CD4-positive, alpha-beta T cell treated with Interleukin-1 beta for 1 hour (primary cell): ENCODE results near the gene LAMA5.
A peak's percentile ranks its signal among the peaks of the same experiment; 100 is the strongest.

ENCODE experiments used
- DNase-seq, 2 donors: peaks; one replicate each; pipeline ENCODE4 v3.0.0-alpha.2; 2020 to 2022

Gene LAMA5

DNA sequence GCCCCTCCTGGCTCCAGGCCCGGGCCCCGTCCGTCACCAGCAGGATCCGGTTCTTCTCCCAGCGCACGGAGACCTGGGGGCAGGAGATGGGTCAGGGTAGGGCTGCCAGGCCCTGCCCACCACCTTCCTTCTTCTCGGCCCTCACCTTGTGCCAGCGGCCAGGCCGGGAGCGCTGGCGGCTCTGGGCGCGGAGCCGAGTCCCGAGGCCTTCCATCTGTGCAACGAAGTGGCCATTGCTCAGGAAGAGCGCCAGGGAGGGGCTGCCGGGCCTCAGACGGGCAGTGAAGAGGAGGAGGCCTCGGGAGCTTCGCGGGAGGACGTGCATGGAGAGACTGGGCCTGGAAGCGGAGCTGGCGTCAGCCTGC is 56.4 kb downstream of the LAMA5 start:
- no peak for DNase-seq

DNA sequence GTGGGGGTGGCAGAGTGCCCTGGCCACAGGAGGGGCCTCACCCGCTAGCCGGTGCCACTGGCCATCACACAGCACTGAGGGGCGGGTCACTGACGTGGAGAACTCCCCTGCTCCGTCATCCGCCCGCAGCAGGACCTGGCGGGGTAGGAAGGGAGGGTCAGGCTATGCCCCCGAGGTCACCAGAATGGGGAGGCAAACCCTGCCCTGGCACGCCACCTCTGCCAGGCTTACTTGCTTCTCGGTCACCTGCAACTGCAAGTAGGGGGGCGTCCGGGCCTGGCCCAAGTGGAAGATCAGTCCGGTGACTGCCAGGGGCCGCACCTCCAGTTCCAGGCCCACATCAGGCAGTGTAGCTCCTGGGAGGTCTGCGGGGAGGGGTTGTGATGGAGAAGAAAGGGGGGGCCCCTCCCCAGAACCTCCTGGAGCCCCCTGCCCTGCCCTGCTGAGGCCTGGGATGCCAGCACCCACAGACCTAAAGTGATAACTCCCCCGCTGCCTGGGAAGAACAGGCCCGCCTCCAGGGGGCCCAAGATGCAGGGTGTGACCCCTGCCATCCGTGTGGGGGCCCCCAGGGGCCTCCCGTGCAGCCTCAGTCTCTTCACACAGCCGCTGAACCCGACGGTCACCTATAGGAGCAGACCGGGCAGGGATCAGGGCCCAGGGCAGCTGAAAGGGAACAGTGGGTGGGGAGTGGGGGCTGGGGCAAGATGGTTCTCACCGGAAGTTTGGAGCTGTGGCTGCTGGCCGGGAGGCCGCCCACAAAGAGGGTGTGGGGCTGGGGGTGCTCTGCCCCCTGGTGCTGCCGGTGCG is 57.0 kb downstream of the LAMA5 start:
- no peak for DNase-seq

DNA sequence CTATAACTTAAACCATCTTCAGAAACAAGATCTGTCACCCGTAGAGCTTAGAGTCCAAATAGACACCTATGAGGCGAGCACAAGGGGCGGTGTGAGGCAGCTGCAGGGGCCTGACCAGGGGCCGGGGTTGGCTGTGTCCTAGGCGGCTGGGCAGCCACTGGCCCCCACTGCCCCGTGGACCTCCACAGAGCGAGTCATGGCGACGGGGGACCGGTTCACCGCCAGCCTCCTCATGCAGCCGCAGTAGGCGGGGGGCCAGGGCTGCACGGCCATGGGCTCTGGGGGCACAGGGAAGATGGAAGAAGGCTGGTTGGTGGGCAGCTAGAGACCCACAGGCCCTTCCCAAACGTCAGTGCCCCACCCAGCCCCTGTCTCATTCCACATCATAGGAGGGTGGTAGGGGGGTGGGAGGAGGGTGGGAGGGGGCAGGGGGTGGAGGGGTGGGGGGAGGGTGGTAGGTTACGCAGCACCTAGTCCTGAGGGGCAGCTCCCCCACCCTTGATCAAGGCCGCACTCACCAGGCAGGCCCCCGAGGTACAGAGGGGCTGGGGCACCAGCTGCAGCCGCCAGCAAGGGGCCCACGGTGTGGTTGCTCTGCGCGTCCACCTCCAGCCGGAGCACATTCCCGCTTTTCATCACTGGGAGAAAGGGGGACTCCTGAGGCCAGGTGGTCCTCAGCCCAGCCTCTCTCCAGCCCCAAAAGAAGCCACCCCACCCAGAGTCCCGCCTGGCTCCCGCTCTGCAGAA is 57.7 kb downstream of the LAMA5 start:
- no peak for DNase-seq

DNA sequence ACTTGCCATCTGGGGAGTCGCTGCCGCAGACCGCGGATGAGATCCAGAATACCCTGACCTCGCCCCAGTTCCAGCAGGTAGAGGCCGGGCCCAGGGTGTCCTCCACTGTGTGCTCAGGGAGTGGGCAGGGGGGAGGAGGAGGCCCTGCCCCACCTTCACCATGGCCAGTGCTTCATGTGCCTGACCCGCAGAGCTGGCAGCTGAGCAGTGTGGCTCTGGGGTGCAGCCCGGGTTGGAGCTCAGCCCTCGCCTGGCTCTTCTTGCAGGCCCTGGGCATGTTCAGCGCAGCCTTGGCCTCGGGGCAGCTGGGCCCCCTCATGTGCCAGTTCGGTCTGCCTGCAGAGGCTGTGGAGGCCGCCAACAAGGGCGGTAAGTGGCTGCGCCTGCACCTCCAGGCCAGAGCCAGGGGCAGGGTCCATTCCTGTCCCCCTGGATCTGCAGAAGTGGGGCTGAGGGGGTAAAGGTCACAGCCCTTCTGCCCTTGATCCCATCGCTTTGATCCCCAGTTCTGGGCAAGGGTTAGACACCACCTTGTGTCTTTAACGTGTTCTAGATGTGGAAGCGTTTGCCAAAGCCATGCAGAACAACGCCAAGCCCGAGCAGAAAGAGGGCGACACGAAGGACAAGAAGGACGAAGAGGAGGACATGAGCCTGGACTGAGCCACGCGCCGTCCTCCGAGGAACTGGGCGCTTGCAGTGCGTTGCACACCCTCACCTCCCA is 58.9 kb downstream of the LAMA5 start:
- DNase-seq = no peak

DNA sequence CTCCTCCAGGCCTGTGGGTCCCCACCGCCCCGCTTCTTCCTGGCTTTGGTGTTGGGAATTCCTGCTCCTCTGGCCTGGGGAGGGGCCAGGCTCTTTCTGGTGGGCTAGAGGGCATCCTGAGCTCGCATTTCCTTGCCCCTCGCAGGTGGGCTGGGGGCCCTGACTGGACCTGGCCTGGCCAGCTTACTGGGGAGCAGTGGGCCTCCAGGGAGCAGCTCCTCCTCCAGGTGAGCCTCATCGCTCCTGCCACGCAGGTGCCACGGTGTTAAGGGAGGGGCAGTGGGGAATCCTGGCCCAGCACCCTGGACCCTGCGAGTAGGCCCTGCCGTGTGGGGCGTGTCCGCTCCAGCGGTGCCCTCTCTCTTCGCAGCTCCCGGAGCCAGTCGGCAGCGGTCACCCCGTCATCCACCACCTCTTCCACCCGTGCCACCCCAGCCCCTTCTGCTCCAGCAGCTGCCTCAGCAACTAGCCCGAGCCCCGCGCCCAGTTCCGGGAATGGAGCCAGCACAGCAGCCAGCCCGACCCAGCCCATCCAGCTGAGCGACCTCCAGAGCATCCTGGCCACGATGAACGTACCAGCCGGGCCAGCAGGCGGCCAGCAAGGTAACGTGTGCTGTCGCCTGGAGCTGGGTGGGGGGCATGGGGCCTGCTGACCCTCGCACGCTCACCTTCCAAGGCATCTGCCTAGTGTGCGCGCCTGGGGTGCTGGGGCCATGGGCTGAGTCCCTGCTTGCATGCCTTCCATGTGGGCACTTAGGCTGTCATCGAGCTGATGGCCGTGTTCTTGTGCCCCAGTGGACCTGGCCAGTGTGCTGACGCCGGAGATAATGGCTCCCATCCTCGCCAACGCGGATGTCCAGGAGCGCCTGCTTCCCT is 59.6 kb downstream of the LAMA5 start:
- no peak for DNase-seq

DNA sequence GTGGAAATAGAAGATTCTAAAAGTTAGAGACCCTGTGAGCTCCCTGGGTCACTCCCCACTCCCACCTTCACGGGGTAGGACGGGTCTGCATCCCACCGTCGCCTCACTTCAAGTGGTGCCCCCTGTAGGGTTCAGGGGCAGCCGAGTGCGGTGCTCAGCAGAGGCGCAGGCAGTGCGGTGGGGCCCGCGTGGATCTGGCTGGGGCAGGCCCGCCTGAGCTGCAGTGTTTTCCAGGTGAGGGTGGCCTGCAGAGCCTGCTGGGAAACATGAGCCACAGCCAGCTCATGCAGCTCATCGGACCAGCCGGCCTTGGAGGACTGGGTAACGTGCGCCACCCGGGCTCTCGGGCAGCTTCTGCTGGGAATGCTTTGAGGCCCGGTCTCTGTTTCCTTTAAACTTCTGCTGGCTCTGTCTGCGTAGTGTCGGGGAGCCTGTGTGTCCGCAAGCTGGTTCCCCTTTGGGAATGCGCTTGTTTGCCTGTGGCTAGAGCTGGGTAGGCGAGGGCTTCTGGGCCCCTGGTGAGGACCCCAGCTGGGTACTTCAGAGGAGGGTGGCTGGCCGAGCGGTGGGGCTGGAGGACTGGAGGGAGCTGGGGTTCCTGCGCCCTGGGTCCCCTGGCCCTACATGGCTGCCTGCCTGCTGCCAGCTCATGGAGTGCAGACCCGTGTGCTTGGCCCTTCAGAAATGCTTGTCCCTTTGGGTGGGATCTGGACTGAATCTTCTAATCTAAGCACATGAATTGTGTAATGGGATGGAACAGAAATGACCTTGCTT is 60.5 kb downstream of the LAMA5 start:
- DNase-seq = no peak

DNA sequence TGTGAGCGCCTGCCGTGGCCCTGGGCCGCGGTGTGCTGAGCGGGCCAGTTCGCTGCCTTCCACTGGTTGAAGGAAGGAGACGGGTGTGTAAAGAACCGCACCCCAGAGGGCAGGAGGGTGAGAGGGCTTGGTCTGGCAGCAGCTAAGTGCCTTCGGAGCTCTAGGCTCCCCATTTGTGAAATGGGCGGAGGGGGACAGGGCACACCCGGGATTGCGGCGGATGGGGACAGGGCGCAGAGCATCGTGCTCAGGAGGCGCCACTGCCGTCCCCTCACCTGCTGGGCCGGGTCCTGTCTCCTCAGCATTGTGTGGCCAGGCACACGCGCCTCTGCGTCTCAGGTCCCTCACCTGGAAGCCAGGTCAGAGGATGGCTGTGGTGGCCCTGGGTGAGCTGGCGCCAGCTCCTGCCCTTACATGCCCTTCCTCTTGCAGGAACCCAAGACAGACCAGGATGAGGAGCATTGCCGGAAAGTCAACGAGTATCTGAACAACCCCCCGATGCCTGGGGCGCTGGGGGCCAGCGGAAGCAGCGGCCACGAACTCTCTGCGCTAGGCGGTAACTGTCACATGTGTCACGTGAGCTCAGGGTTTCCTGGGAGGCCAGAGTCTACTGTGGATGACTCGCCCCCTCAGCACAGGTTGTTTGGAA is 61.2 kb downstream of the LAMA5 start:
- DNase-seq = no peak

DNA sequence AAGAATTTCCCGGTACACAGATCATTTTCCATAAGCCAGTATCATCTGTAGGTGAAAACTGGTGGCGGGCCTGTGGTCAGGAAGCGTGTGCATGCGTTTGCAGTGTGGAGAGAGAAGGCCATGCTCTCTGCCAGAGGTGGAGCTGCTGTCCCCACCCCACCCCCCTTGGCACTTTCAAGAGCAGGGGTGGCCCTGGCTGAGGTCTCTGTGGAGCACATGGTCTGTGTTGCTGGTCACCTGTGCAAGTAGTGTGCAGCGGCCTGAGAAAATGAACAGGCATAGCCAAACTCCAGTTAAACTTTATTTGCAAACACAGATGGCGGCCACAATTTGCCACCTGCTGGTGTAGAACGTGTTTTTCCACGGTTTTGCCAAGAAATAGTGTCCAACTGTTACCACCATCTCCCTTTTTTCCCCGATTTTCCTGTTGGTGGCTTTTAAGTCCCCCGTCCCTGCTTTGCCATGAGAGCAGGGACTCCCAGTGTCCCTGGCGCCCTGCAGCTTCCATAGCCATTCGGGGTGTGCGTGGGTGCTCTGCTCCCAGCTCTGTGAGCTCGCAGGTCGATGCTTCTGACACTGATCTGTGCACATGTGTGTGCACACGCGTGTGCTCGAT is 61.9 kb downstream of the LAMA5 start:
- no peak for DNase-seq

DNA sequence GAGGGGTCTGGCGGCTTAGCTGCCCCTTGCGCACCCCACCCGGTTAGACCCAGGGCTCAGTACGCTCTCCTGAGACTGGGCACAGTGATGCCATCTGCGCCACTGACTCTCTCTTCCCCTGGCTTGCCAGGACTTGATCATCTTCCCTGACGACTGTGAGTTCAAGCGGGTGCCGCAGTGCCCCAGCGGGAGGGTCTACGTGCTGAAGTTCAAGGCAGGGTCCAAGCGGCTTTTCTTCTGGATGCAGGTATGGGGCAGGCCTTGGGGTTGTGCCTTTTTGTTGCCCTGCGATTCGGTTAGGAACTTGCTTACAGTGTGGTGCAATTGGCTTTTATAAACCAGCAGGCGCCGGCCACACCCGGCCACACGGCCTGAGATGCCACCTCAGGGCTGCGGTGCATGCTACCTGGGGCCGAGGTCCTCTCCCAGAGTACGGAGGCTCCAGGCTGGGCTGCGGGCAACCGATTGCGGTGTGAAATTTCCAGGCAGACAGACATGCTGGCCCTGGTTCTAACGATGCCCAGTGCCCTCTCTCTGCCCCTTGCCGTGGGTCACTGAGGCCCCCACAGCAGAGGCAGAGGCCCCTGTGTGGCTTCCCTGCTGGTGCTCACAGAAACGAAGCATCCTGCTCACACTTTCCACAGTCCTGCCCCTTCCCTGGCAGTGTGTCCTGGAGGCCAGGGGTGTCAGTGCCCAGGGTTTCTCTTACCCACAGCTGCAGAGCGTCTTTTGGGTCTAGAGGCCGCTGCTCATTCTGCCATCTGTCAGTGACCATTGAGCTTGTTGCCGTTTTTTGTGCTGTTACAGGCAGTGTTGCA is 62.6 kb downstream of the LAMA5 start:
- DNase-seq = no peak

DNA sequence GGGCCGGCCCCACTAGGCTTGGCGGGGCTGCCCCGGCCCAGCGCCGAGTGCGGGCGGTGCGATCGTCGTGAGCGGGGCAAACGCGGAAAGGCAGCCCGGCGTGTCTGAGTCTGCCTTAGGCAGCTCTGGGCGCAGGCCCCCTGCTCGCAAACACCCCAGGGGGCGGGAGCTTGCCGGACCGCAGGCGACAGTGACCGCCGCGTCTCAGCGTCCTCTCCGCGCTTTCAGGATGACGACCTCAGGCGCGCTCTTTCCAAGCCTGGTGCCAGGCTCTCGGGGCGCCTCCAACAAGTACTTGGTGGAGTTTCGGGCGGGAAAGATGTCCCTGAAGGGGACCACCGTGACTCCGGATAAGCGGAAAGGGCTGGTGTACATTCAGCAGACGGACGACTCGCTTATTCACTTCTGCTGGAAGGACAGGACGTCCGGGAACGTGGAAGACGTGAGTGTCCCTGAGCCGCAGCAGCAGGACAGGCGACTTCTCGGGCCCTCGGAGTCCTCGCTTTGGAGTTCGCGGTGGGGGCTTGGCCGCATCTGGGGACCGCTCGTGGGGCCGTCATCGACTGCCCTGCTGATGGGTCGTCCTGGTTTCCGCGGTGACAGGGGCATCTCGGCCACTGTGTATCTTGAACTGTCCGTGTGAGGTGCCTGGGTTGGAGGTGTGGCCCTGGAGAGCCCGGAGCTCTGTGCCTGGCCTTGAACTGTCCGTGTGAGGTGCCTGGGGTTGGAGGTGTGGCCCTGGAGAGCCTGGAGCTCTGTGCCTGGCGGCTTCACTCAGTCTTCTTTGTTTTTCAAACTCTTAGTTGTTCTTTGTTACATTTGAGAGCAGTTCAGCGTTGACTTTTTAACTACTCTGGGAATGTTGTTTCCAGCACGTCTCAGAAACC is 63.5 kb downstream of the LAMA5 start:
- no peak for DNase-seq

DNA sequence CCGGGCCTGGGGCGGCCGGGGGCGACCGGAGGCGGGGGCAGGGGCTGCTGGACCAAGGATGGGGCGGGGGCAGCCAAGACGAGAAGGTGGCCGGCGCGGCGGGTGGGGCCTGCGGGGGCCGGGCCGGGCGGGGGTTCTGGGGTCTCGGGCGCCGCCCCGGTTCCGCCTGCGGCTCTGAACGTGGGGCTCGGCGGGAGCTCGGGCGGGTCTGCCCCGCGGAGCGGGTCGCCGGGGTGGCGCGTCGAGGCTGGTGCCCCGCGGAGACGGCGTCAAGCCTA is 64.1 kb downstream of the LAMA5 start:
- no peak for DNase-seq

DNA sequence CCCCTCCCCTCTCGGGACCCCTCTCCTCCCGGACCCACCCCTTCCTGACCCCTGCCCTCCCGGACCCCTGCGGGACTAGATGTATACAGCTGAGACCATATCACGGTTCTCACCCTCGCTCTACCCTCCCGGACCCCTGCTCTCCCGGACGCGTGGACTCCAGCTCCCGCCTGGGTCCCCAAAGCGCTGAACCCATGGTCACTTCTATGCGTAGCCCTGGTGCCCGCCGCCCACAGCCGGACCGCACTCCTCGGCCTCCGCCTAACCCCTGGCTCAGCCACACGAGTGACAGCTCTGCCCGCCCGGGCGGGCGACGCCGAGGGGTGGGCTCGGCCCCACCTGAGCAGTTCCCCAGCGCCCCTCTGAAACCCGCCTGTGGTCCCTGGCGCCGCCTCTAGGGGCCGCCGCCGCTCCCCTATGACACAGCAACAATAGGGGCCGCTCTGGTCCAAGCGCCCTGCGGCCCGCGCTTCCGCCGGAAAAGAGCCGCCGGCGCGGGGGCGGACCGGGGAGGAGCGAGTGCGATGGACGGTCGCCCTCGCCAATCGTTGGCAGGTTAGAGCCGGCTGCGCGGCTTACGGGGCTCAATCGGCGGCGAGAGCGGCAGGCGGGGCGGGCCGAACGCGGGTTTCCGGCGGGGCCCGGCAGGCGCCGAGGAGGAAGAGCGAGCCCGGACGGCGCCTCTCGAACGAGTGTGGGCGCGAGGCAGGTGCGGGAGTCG is 64.6 kb downstream of the LAMA5 start, which contains the start of gene ADRM1:
ADRM1 (plus strand) TSS at position 657 of the 721 bp plus-strand sequence. CDS start 572 bp downstream, outside the sequence.
- DNase-seq = peak; percentile 97

DNA sequence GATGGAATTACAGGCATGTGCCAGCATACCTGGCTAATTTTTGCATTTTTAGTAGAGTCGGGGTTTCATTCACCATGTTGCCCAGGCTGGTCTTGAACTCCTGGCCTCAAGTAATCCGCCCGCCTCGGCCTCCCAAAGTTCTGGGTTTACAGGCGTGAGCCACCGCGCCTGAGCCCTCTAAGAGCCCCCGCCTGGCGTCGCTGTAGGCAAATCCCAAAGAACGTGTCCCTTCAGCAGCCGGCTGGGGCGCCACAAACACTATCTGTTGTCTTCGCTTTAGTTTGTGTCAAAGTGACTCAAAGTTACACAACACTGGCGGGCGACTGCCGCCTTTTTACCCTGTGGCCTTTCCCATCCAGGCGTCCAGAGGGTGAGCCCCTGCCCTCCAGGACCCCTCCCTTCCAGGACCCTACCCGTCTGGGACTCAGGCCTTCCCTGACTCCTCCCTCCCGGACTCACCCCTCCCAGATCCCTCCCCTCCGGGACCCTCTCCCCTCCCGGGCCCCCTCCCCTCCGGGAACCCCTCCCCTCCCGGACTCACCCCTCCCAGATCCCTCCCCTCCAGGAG is 65.3 kb downstream of the LAMA5 start:
- peak; percentile 88 to 89 for DNase-seq

DNA sequence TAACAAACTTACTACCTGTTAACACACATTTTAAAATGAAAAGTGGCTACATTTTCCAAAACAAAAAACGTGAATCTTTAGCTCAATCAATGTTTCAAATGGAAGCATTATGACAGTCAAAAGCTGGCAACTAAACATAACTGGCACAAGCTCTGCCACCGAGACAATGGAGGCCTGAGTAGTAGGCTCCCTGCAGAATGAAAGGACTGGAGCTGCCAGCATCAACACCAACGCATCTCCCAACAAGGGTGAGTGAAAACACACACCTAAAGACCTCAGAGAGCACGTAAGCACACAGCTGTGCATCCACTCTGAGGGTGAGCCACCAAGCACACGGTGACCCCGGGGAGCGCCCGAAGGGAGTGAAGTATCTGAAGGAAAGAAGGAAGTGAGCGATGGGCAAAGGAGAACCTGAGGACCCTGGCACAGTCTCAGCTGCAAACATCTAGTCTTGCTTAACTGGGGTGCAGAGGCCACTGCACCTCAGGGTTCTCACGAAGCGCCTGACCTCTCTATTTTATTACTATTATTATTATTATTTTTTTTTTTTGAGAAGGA is 65.9 kb downstream of the LAMA5 start:
- DNase-seq = no peak

DNA sequence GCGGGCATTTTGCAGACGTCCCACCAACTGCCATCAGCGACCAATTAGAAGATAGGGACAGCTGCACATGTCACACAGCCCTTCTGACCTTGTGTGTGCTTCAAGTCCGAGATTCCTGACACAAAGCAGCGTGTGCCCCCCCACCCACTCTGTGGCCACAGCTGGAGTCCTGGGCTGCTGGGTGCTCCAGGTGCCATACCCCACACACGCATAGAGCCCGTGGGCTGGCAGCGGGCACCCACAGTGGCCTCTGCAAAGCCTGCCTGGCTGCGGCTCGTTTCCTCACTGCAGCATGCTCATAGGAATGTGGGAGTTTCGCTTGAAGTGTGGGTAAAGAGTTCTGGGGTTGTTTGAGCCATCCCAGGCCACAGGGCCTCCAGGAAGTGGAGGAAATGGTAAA is 66.8 kb downstream of the LAMA5 start:
- DNase-seq = no peak

DNA sequence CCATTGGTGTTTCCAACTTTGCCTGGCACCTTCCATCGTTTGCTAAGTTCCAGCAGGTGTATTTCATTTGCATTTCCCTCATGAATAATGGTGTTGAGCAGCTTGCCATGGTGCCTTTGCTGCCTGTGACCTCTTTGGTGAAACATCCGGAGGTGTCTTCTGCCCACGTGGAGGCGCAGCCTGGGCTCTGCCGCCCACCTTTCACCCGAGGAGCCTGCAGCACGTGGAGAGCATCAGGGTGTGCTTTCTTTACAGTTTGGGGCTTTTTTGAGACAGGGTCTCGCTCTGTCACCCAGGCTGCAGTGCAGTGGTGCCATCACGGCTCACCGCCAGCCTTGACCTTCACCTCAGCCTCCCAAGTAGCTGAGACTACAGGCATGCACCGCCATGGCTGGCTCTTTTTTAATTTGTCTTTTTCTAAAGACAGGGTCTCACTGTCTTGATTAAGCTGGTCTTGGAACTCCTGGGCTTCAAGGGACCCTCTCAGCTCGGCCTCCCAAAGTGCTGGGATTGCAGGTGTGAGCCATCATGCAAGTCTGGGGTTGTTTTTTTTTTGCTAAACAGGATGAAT is 67.4 kb downstream of the LAMA5 start:
- DNase-seq = no peak

DNA sequence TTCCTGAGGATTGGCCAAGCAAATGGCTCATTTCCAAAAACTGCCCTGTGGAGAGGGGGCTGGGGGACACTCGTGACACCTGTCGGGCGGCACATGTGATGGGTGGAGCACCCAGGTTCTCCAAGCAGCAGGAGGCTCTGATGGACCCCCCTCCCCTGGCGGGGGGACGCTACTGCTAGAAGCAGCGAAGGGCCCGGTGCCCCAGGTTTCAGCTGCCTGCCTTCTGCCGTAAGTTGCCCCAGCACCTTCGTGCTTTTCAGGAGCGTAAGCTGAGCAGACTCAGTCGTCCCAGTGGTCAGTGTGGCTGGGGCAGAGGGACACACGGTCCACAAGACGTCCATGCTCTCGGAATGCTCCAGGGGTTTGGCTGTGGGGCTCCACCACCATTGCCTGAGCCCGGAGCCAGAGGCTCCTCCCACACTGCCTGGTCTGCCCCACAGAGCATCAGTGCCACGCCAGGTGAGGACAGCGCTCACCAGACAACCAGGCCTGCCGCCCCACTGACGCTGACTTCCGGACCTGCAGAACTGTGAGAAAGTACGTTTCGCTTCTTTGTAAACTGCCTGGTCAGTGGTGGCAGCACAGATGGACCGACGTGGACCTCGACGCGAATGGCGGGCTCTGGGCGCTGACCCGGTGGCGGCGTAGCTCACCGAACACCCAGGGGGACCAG is 68.4 kb downstream of the LAMA5 start:
- no peak for DNase-seq
